Endothelial cell of umbilical vein (primary cell): ENCODE data around the gene ZNF106.

ENCODE experiments used
- EZH2 ChIP-seq: IDR thresholded peaks from 2 replicates; pipeline ENCODE4 v1.6.1; 2012; ENCODE audit warnings: borderline replicate concordance, low read depth, mild to moderate bottlenecking, moderate library complexity, low read length, inconsistent platforms; ENCODE audit not compliant: severe bottlenecking
- FOS ChIP-seq: IDR thresholded peaks from 2 replicates; pipeline ENCODE4 v1.6.1; 2011; ENCODE audit warnings: mild to moderate bottlenecking, low read length, moderate library complexity, borderline replicate concordance; ENCODE audit not compliant: insufficient read depth
- POLR2A ChIP-seq: IDR thresholded peaks from 2 replicates; pipeline ENCODE4 v1.6.1; 2012; ENCODE audit warnings: low read depth, mild to moderate bottlenecking, control low read depth, low read length
- POLR2AphosphoS5 ChIP-seq: IDR thresholded peaks from 2 replicates; pipeline ENCODE4 v1.6.1; 2012; ENCODE audit warnings: low read depth, mild to moderate bottlenecking, control low read depth, low read length, moderate library complexity; ENCODE audit not compliant: insufficient read depth
- TF ChIP-seq, protein P1 (sequence below), 2 donors: IDR thresholded peaks; 1 replicate in 1 of 2; 2 replicates in 1 of 2; pipeline ENCODE4 v1.5.1; 2011; ENCODE audit warnings: low read length in 2 of 2, mild to moderate bottlenecking in 2 of 2, moderate library complexity in 2 of 2, control low read depth in 1 of 2, inconsistent platforms in 1 of 2, low read depth in 1 of 2; ENCODE audit not compliant: insufficient read depth in 1 of 2; ENCODE audit errors: extremely low read depth in 1 of 2

GRCh38 chr15:42408178-42408577 is 82.8 kb downstream of the ZNF106 start:
- TF ChIP-seq POLR2A (no peak), FOS (no peak), EZH2 (no peak), POLR2AphosphoS5 (no peak)
- TF ChIP-seq, protein P1, sequence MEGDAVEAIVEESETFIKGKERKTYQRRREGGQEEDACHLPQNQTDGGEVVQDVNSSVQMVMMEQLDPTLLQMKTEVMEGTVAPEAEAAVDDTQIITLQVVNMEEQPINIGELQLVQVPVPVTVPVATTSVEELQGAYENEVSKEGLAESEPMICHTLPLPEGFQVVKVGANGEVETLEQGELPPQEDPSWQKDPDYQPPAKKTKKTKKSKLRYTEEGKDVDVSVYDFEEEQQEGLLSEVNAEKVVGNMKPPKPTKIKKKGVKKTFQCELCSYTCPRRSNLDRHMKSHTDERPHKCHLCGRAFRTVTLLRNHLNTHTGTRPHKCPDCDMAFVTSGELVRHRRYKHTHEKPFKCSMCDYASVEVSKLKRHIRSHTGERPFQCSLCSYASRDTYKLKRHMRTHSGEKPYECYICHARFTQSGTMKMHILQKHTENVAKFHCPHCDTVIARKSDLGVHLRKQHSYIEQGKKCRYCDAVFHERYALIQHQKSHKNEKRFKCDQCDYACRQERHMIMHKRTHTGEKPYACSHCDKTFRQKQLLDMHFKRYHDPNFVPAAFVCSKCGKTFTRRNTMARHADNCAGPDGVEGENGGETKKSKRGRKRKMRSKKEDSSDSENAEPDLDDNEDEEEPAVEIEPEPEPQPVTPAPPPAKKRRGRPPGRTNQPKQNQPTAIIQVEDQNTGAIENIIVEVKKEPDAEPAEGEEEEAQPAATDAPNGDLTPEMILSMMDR (IDR thresholded peaks at IDR 0.05; ENCODE audit: extremely low read depth in 1 of 2, insufficient read depth in 1 of 2, low read depth in 1 of 2, low read length in 2 of 2) = no peak
